Fibroblast of skin of left quadriceps (primary cell): ENCODE measurements around the gene GALP.
"Not testable (repeated sequence)": the region's sequence is repeated elsewhere in the genome, so short reads cannot be mapped to it uniquely, and the experiment has no call there.

Experiments used
- DNase-seq, 2 experiments: peaks; one replicate each; pipeline ENCODE4 v3.0.0-alpha.2; 2013; ENCODE audit warnings: low read depth in 2 of 2

Gene GALP

DNA sequence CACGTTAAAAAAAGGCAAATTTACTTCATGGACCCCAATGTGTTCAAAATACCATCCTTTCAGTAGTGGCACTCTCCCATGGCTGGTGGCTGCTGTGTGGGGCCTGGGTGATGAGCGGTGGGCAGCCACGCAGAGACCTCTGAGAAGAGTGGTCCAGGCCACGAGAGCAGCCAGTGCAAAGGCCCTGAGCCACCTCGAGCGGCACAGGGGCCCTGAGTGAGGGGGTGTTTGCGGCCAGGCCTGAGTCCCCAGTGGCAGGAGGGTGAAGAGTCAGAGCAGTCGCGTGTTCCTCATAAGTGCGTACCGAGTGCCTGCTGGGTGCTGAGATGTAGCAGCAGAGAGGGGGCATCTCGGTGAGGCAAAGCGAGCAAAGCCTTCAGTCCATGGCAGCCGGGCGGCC is 27.7 kb upstream of the GALP start:
- no peak for DNase-seq

GRCh38 chr19:56148955-56149655 is 26.7 kb upstream of the GALP start:
- not testable (repeated sequence) for DNase-seq

GRCh38 chr19:56149656-56150038 is 26.2 kb upstream of the GALP start:
- DNase-seq, result no peak

DNA sequence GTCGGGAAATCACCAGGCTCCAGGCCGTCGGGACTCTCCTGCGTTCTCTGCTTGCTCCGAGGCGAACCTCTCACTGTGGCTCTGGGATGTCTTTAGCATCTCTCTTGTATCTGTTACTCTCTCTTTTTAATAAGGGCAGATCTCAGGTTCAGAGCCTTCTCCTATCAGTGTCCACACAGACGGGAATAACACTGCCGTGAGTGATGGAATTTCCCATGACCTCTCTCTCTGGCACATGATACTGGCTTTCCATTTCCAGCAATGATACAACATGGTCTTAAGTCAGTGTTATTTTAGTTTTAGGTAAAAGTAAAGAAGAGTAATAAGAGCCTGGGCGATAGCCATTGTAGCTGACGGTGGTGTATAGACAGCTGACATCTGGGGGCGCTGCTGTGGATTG is 25.4 kb upstream of the GALP start:
- DNase-seq, result no peak

DNA sequence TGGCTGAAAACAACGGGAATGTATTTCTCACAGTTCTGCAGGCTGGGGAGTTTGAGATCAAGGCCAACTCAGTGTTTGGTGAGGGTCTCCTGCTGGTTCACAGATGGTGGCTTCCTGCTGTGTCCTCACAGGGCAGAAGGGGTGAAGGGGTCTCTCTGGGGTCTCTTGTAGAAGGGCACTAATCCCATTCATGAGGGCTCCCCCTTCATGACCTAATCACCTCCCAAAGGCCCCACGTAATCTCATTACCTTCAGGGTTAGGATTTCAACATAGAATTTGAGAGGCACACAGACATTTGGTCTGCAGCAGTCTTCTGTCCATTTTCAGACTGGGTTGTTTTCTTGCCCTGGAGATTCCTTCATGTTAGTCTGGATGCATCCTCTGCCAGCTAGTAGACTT is 23.2 kb upstream of the GALP start:
- no peak for DNase-seq

- DNase-seq, result no peak
Measured at GRCh38 chr19:56153507-56153906, 22.3 kb upstream of the GALP start.

GRCh38 chr19:56155124-56155687 is 20.6 kb upstream of the GALP start:
- no peak for DNase-seq

DNA sequence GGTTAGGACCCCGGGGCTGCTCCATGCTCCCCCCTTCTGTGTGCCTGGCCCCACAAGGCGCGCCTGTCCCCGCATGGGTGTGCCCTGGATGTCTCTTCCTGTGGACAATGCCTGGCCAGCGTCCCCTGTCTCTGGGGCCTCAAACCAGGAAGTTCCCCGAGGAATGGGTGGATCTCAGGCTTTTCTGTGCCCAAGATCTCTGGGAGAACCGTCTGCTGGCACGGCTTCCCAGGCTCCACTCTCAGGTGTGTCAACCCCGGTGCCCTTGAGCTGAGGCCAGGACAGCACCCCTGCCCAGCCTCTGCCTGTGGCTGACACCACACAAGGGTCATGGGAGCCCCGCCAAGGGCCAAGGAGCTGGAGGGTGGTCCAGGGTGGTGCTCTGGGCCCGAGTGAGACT is 19.0 kb upstream of the GALP start:
- DNase-seq, result no peak

DNA sequence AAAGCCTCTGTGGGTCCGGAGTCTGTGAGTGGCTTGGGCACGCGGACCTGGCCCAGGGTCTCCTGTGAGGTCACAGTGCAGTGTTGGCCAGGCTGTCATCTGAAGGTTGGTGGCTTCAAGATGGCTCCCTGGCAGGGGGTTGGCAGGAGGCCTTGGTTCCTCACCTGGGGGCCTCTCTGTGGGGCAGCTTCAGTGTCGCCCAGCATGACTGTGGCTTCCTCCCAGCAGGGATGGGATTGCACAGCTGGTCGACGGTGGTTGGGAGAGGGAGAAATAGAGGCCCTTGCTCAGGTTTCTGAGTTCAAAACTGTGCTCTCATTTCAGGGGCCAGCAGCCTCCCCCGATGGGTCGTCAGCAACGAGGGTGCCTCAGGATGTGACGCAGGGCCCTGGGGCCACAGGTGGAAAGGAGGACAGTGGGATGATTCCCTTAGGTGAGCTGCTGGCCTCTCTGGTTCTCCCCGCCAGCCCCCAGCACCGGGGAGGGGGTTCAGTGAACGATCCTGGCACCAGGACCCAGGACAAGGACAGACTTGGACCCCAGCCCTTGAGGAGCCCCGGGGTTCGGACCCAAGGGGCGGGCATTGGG is 17.5 kb upstream of the GALP start:
- DNase-seq, result no peak

DNA sequence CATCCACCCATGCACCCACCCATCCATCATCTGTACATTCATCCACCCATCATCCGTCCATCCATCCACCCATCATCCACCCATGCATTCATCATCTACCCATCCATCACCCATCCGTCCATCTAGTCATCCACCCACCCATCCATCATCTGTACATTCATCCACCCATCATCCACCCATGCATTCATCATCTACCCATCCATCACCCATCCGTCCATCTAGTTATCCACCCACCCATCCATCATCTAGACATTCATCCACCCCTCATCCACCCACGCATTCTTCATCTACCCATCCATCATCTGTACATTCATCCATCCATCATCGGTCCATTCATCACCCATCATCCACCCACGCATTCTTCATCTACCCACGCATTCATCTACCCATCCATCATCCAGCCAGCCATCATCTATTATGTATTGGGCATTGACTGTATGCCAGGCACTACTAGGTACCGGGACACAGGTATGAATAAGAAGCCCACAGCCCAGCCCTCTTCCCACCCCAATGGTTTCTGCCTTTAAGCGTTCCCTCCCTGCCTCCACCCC is 16.7 kb upstream of the GALP start:
- DNase-seq, result no peak

DNA sequence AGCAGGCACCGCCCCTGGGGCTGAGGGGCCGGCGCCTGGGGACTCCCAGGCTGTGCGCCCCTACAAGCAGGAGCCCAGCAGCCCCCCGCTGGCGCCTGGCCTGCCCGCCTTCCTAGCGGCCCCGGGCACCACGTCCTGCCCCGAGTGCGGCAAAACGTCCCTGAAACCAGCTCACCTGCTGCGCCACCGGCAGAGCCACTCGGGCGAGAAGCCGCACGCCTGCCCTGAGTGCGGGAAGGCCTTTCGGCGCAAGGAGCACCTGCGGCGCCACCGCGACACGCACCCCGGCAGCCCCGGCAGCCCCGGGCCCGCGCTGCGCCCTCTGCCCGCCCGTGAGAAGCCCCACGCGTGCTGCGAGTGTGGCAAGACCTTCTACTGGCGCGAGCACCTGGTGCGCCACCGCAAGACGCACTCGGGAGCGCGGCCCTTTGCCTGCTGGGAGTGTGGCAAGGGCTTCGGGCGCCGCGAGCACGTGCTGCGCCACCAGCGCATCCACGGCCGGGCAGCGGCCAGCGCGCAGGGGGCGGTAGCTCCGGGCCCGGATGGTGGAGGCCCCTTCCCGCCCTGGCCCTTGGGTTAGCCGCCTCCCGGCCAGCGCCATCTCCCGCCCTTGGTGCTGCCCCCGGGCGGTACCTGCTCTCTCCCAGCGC is 16.1 kb upstream of the GALP start:
- DNase-seq, result no peak

- no peak for DNase-seq
Measured at GRCh38 chr19:56161534-56161933, 14.3 kb upstream of the GALP start.

GRCh38 chr19:56162258-56162657 is 13.6 kb upstream of the GALP start:
- no peak for DNase-seq

GRCh38 chr19:56163097-56163496 is 12.7 kb upstream of the GALP start:
- no peak for DNase-seq

DNA sequence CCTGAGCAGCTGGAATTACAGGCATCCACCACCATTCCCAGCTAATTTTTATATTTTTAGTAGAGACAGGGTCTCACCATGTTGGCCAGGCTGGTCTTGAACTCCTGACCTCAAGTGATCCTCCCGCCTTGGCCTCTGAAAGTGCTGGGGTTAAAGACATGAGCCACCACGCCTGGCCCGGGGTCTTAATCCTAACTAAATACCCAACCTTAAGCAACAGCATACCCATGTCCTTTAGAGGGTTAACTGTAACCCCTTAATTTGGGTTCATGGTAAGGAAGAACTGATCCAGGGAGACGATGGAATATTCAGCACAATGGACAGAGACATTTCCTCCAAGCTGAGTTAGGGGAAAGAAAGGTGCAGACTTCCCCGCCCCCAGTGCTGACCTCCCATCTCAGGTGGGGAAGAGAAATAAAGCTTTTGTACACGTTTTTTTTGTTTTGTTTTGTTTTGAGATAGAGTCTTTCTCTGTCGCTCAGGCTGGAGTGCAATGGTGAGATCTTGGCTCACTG is 8.7 kb upstream of the GALP start:
- no peak for DNase-seq

- no peak for DNase-seq
Measured at GRCh38 chr19:56170261-56170660, 5.5 kb upstream of the GALP start.

- no peak for DNase-seq
Measured at GRCh38 chr19:56174086-56174485, 1.7 kb upstream of the GALP start.

DNA sequence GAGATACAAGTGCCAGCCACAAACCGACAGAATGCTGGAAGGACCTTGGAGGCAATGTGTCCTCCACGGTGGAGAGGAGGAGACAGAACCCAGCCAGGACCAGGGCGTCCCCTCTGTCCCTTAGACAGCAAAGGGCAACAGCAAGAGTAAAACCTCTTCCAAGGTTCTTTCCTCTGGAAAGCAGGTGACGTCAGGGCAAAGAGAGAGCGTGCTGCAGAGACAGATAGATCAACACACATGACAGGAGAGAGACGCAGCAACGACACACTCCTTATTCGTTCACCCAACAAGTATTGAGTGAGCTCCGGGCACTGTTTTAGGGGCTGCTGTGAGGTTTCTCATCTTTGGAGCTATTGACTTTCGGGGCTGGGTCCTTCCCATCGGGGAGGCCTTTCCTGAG is 1.3 kb upstream of the GALP start:
- no peak for DNase-seq

GRCh38 chr19:56176310-56176709 is 502 bp downstream of the GALP start:
- DNase-seq, result not testable (repeated sequence)

GRCh38 chr19:56176881-56177280 is 1.1 kb downstream of the GALP start:
- DNase-seq, result no peak

DNA sequence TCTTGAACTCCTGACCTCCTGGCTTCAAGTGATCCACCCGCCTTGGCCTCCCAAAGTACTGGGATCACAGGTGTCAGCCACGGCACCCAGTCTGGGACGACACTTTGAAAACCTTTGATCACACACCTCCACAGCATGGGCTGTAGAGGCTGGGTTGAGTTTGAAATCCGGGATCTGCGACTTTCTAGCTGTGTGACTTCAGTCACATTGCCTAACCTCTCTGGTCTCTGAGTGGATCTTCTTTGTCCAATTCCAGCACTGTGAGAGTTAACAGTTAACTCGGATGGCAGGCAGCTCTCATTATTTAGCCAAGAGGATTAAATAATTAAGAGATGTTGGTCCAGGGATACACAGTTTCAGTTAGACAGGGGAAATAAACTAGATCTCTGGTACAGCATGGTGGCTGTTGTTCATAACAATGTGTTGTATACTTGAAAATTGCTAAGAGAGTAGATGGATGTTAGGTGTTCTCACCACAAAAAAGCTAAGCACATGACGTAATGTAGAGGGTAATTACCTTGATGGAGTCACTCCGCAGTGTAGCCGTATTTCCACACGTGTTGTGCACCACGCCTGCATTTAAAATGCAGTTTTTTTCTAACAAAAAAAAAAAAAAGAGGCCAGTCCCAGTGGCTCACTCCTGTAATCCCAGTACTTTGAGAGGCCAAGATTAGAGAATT is 1.9 kb downstream of the GALP start:
- DNase-seq, result no peak

DNA sequence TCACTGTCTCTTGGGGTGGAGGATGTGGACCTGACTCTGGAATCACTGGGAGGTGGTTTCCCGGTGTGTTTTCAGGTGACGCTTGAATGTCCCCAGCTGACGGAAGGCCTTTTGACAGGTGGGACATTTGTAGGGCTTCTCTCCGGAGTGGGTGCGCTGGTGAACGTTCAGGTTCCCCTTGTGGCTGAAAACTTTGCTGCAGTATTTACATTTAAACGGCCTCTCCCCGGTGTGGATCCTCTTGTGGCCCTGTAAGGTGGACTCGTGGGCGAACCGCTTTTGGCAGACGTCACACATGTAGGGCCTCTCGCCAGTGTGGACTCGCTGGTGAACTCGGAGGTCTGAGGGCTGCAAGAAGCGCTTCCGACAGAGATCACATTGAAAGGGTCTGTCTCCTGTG is 14.0 kb downstream of the GALP start:
- DNase-seq, result no peak
